Tibial nerve (tissue), 4 donors: ENCODE data around the gene SYNM.

Experiments used
- CTCF ChIP-seq, 5 experiments: fragments of 200-600 bp in 3 of 5; fragments of 450-650 bp in 2 of 5; sonication (generic) in 3 of 5; IDR thresholded peaks; one replicate each; pipeline ENCODE4 v1.5.1; 2016 to 2019; ENCODE audit warnings: antibody characterized with exemption in 5 of 5, mild to moderate bottlenecking in 3 of 5, moderate library complexity in 2 of 5
- EP300 ChIP-seq, 2 donors: sonication (generic); formaldehyde crosslinking; IDR thresholded peaks; one replicate each; pipeline ENCODE4 v1.6.1; 2017; ENCODE audit warnings: antibody characterized with exemption in 2 of 2, mild to moderate bottlenecking in 1 of 2
- POLR2A ChIP-seq, 2 donors: fragments of 450-650 bp; IDR thresholded peaks; one replicate each; pipeline ENCODE4 v1.6.1; 2017; ENCODE audit warnings: antibody characterized with exemption in 2 of 2, mild to moderate bottlenecking in 2 of 2, moderate library complexity in 2 of 2

DNA sequence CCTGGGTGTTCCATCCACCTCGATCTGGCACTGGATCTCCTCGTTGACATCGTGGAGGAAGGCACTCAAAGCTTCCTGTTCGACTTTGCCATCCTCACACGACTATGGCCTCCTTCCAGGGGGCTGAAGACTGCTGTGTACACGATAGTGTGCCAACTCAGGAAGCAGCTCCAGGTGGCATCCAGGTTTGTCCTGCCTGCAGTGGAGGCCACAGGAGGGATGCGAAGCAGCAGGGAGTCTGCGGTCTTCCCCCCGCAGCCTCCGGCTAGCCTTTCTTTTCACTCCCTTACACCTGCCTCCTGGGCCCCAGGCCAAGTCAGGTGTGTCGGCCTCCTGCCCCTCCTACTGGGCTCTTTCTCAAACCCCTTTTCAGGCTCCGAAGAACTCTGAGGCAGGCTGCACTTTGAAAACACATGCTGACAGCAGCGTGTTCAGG is 32.2 kb downstream of the SYNM start:
- TF ChIP-seq CTCF (IDR thresholded peaks at IDR 0.05), result no peak
- TF ChIP-seq POLR2A (IDR thresholded peaks at IDR 0.05), result no peak
- no peak for TF ChIP-seq EP300 (IDR thresholded peaks at IDR 0.05)
